GM10266 (cell line): ENCODE data around the gene CCDC144A.
"Not testable (repeated sequence)": the region's sequence is repeated elsewhere in the genome, so short reads cannot be mapped to it uniquely, and the experiment has no call there.

ENCODE experiments used
- DNase-seq: peaks from one replicate; pipeline ENCODE4 v3.0.0; 2012; ENCODE audit errors: extremely low spot score
- CTCF ChIP-seq: IDR thresholded peaks from 2 replicates; pipeline ENCODE4 v1.5.1; 2012; ENCODE audit warnings: mild to moderate bottlenecking, low read depth; ENCODE audit not compliant: control insufficient read depth, insufficient read depth; ENCODE audit errors: missing control alignments

CCDC144A gene

GRCh38 chr17:16751224-16751923, 61.3 kb downstream of the CCDC144A start:
- peak; percentile 47 for TF ChIP-seq CTCF

GRCh38 chr17:16751924-16752287, 61.9 kb downstream of the CCDC144A start:
- not testable (repeated sequence) for DNase-seq

More at GRCh38 chr17:16751224-16751923, 61.3 kb downstream of the CCDC144A start:
- peak; percentile 4 for DNase-seq

- DNase-seq, result not testable (repeated sequence)
These were observed 67.5 kb downstream of the CCDC144A start for GRCh38 chr17:16757520-16757919.

GRCh38 chr17:16758177-16758576, 68.1 kb downstream of the CCDC144A start:
- DNase-seq, result not testable (repeated sequence)

GRCh38 chr17:16768290-16769175, 78.5 kb downstream of the CCDC144A start:
- DNase-seq, result not testable (repeated sequence)

GRCh38 chr17:16772394-16773145, 82.5 kb downstream of the CCDC144A start:
- not testable (repeated sequence) for DNase-seq

GRCh38 chr17:16773146-16773522, 83.1 kb downstream of the CCDC144A start:
- DNase-seq, result not testable (repeated sequence)

GRCh38 chr17:16787851-16788250, 97.8 kb downstream of the CCDC144A start:
- not testable (repeated sequence) for DNase-seq

GRCh38 chr17:16788889-16789536, 99.0 kb downstream of the CCDC144A start:
- DNase-seq, result not testable (repeated sequence)

- not testable (repeated sequence) for DNase-seq
These were observed 99.6 kb downstream of the CCDC144A start for GRCh38 chr17:16789622-16790021.

- not testable (repeated sequence) for DNase-seq
These were observed 100.4 kb downstream of the CCDC144A start for GRCh38 chr17:16790313-16790871.

GRCh38 chr17:16794215-16794614, 104.2 kb downstream of the CCDC144A start:
- DNase-seq, result not testable (repeated sequence)

- DNase-seq, result not testable (repeated sequence)
These were observed 105.9 kb downstream of the CCDC144A start for GRCh38 chr17:16795894-16796293.

- not testable (repeated sequence) for DNase-seq
These were observed 114.8 kb downstream of the CCDC144A start for GRCh38 chr17:16804851-16805250.

- not testable (repeated sequence) for DNase-seq
These were observed 116.6 kb downstream of the CCDC144A start for GRCh38 chr17:16806599-16806998.

- DNase-seq, result not testable (repeated sequence)
These were observed 117.6 kb downstream of the CCDC144A start for GRCh38 chr17:16807620-16808019.

GRCh38 chr17:16810236-16810635, 120.2 kb downstream of the CCDC144A start:
- not testable (repeated sequence) for DNase-seq

- DNase-seq, result not testable (repeated sequence)
These were observed 122.1 kb downstream of the CCDC144A start for GRCh38 chr17:16812126-16812525.
